Aorta (tissue), 4 donors: ENCODE data around the gene CCDC28B. TPM values are rescaled to one million over a fixed set of nuclear protein-coding genes. Genes with fewer than 3 reads are reported as not detected.

Experiments used
- polyA plus RNA-seq, 2 donors: library from polyadenylated mRNA; stranded (reverse); fragments of 200-250 nt; gene quantifications; one replicate each; pipeline ENCODE4 v1.2.3, GENCODE V29; 2013
- total RNA-seq, 2 donors: library from RNA; stranded (reverse); fragmentation: NEBNext Ultra II Directional; extraction: Animal tissue kit (Norgen Biotek cat#: 25700); gene quantifications; one replicate each; pipeline ENCODE4 v1.2.1, GENCODE V29; 2021
- donor health status: healthy with polysubstance abuse.
- donor health status: Bipolar disorder and iron deficiency.
- donor health status: DM: no; HTN: no; CAD: no.
- donor health status: DM: yes; HTN: yes; CAD: no.

Gene CCDC28B
- total and polyA plus RNA-seq, 4 donors: 2.8 to 10.5 (median 6.0) TPM

Other genes starting within 250 kb of the CCDC28B start
- gene KHDRBS1, start 186.7 kb upstream of the CCDC28B start, total RNA-seq: 10 to 100 TPM; 84.9 to 91.2 TPM
- gene KHDRBS1, start 186.7 kb upstream of the CCDC28B start, polyA plus RNA-seq: 10 to 100 TPM; 57.0 to 61.8 TPM
- 10 to 100 TPM; 14.1 to 21.1 TPM for gene TMEM39B, start 127.7 kb upstream of the CCDC28B start, total RNA-seq
- gene TMEM39B, start 127.7 kb upstream of the CCDC28B start, polyA plus RNA-seq: 10 to 100 TPM in 1 of 2 donors, 1 to 10 TPM in 1; 3.5 to 16.6 TPM
- gene KPNA6, start 92.5 kb upstream of the CCDC28B start, total RNA-seq: 10 to 100 TPM; 58.4 to 66.2 TPM
- 10 to 100 TPM in 1 of 2 donors, 1 to 10 TPM in 1; 8.8 to 11.0 TPM for gene KPNA6, start 92.5 kb upstream of the CCDC28B start, polyA plus RNA-seq
- 10 to 100 TPM; 46.7 to 55.5 TPM for gene TXLNA, start 20.9 kb upstream of the CCDC28B start, total RNA-seq
- 10 to 100 TPM; 14.3 to 23.9 TPM for gene TXLNA, start 20.9 kb upstream of the CCDC28B start, polyA plus RNA-seq
- 1 to 10 TPM in 1 of 2 donors, under 1 TPM in 1; 0.62 to 1.4 TPM for gene IQCC, start 5.1 kb downstream of the CCDC28B start, total RNA-seq
- gene IQCC, start 5.1 kb downstream of the CCDC28B start, polyA plus RNA-seq: 1 to 10 TPM in 1 of 2 donors, under 1 TPM in 1; 0.50 to 2.4 TPM
- not detected for gene DCDC2B, start 8.5 kb downstream of the CCDC28B start, total RNA-seq
- not detected for gene DCDC2B, start 8.5 kb downstream of the CCDC28B start, polyA plus RNA-seq
- gene TMEM234, start 21.8 kb downstream of the CCDC28B start, total RNA-seq: 10 to 100 TPM; 18.0 to 24.3 TPM
- 10 to 100 TPM; 10.4 to 21.0 TPM for gene TMEM234, start 21.8 kb downstream of the CCDC28B start, polyA plus RNA-seq
- gene EIF3I, start 21.8 kb downstream of the CCDC28B start, total RNA-seq: 100 to 1,000 TPM; 102 to 108 TPM
- 100 to 1,000 TPM; 127 to 141 TPM for gene EIF3I, start 21.8 kb downstream of the CCDC28B start, polyA plus RNA-seq
- gene FAM167B, start 46.6 kb downstream of the CCDC28B start, total RNA-seq: 10 to 100 TPM in 1 of 2 donors, 1 to 10 TPM in 1; 9.6 to 11.8 TPM
- 1 to 10 TPM; 3.6 to 3.8 TPM for gene FAM167B, start 46.6 kb downstream of the CCDC28B start, polyA plus RNA-seq
- gene LCK, start 50.7 kb downstream of the CCDC28B start, total RNA-seq: 1 to 10 TPM; 2.4 to 4.6 TPM
- gene LCK, start 50.7 kb downstream of the CCDC28B start, polyA plus RNA-seq: 1 to 10 TPM in 1 of 2 donors, under 1 TPM in 1; 0.18 to 1.6 TPM
- gene HDAC1, start 91.5 kb downstream of the CCDC28B start, total RNA-seq: 10 to 100 TPM; 47.9 to 55.5 TPM
- gene HDAC1, start 91.5 kb downstream of the CCDC28B start, polyA plus RNA-seq: 10 to 100 TPM; 37.2 to 65.5 TPM
- gene MARCKSL1, start 135.6 kb downstream of the CCDC28B start, total RNA-seq: 10 to 100 TPM; 31.0 to 34.7 TPM
- 10 to 100 TPM in 1 of 2 donors, 1 to 10 TPM in 1; 4.7 to 10.1 TPM for gene MARCKSL1, start 135.6 kb downstream of the CCDC28B start, polyA plus RNA-seq
- gene FAM229A, start 161.9 kb downstream of the CCDC28B start, total RNA-seq: 10 to 100 TPM in 1 of 2 donors, 1 to 10 TPM in 1; 6.5 to 11.7 TPM
- gene FAM229A, start 161.9 kb downstream of the CCDC28B start, polyA plus RNA-seq: 10 to 100 TPM in 1 of 2 donors, 1 to 10 TPM in 1; 2.3 to 40.1 TPM
- 1 to 10 TPM; 1.7 to 2.2 TPM for gene TSSK3, start 161.9 kb downstream of the CCDC28B start, total RNA-seq
- gene TSSK3, start 161.9 kb downstream of the CCDC28B start, polyA plus RNA-seq: under 1 TPM in 1 of 2 donors, not detected in 1; 0.41 TPM
- gene BSDC1, start 193.8 kb downstream of the CCDC28B start, total RNA-seq: 10 to 100 TPM; 55.2 to 62.8 TPM
- 10 to 100 TPM; 26.4 to 42.9 TPM for gene BSDC1, start 193.8 kb downstream of the CCDC28B start, polyA plus RNA-seq